Measurements from ENCODE around the gene DBI. TPM values are rescaled to one million over a fixed set of nuclear protein-coding genes. Genes with fewer than 3 reads are reported as not detected.

The DBI gene
- total and polyA plus RNA-seq, 7 donors = 50.6 to 264 (median 88.7) TPM

- WGBS, 3 donors = 90 to 95% (median 93%) methylated on average over 3 of the region's 3 CpGs
- Histone ChIP-seq H3K36me3 (ENCODE audit: insufficient read depth in 1 of 2, low read depth in 1 of 2) (peaks cover 0 to 6% of the 10 kb centered on the region in 2 donors), H3K27me3 (ENCODE audit: insufficient read depth in 3 of 3, low read length in 2 of 3) (no peaks in the 10 kb centered on the region), H3K4me1 (no peaks in the 10 kb centered on the region), H3K9me3 (no peaks in the 10 kb centered on the region), H3K27ac (no peak overlapping the region), H3K4me3 (no peak overlapping the region)
- DNase-seq = no peak
- intact Hi-C loops (cut with DNase I) = no loop called here
- no peak for ATAC-seq
- TF ChIP-seq CTCF (IDR thresholded peaks at IDR 0.05) = no peak
These were observed 33.4 kb upstream of the DBI start for GRCh38 chr2:119333360-119333759.

GRCh38 chr2:119333833-119334232 is 32.9 kb upstream of the DBI start:
- WGBS, 3 donors = 94 to 100% (median 99%) methylated on average over 2 of the region's 2 CpGs
- Histone ChIP-seq H3K27ac (no peak overlapping the region), H3K36me3 (ENCODE audit: insufficient read depth in 1 of 2, low read depth in 1 of 2) (peaks cover 0 to 10% of the 10 kb centered on the region in 2 donors), H3K4me3 (no peak overlapping the region), H3K9me3 (no peaks in the 10 kb centered on the region), H3K4me1 (no peaks in the 10 kb centered on the region), H3K27me3 (ENCODE audit: insufficient read depth in 3 of 3, low read length in 2 of 3) (no peaks in the 10 kb centered on the region)
- DNase-seq = no peak
- no peak for ATAC-seq
- intact Hi-C loops (cut with DNase I) = no loop called here
- no peak for TF ChIP-seq CTCF (IDR thresholded peaks at IDR 0.05)

GRCh38 chr2:119337749-119338148 is 29.0 kb upstream of the DBI start:
- no peak for TF ChIP-seq CTCF (IDR thresholded peaks at IDR 0.05)
- peaks cover 0 to 18% of the 10 kb centered on the region in 2 donors for H3K36me3 ChIP-seq (ENCODE audit: insufficient read depth in 1 of 2, low read depth in 1 of 2)
- 88 to 93% (median 92%) methylated on average over 2 of the region's 2 CpGs for WGBS, 3 donors

GRCh38 chr2:119338272-119338671 is 28.5 kb upstream of the DBI start:
- no peak overlapping the region for H3K27ac ChIP-seq
- DNase-seq (no peak), ATAC-seq (no peak)
- no peak overlapping the region for H3K4me3 ChIP-seq
- H3K36me3 ChIP-seq (ENCODE audit: insufficient read depth in 1 of 2, low read depth in 1 of 2) = peaks cover 0 to 18% of the 10 kb centered on the region in 2 donors
- no peak for TF ChIP-seq CTCF (IDR thresholded peaks at IDR 0.05)
- no peaks in the 10 kb centered on the region for H3K4me1 ChIP-seq
- no peaks in the 10 kb centered on the region for H3K9me3 ChIP-seq
- H3K27me3 ChIP-seq (ENCODE audit: insufficient read depth in 3 of 3, low read length in 2 of 3) = no peaks in the 10 kb centered on the region
- intact Hi-C loops (cut with DNase I) = no loop called here
- 93 to 97% (median 95%) methylated on average over 2 of the region's 2 CpGs for WGBS, 3 donors

More at GRCh38 chr2:119337749-119338148, 29.0 kb upstream of the DBI start:
- no peaks in the 10 kb centered on the region for H3K27me3 ChIP-seq (ENCODE audit: insufficient read depth in 3 of 3, low read length in 2 of 3)
- no peak overlapping the region for H3K27ac ChIP-seq
- no peak overlapping the region for H3K4me3 ChIP-seq
- DNase-seq (no peak), ATAC-seq (no peak)
- intact Hi-C loops (cut with DNase I) = no loop called here
- H3K9me3 ChIP-seq = no peaks in the 10 kb centered on the region
- H3K4me1 ChIP-seq = no peaks in the 10 kb centered on the region

GRCh38 chr2:119338826-119339561 is 27.8 kb upstream of the DBI start:
- peaks cover 0 to 18% of the 10 kb centered on the region in 2 donors for H3K36me3 ChIP-seq (ENCODE audit: insufficient read depth in 1 of 2, low read depth in 1 of 2)
- H3K9me3 ChIP-seq = no peaks in the 10 kb centered on the region
- no peaks in the 10 kb centered on the region for H3K4me1 ChIP-seq
- no peak overlapping the region for H3K4me3 ChIP-seq
- TF ChIP-seq CTCF (IDR thresholded peaks at IDR 0.05) = no peak
- ATAC-seq = no peak
- no peak overlapping the region for H3K27ac ChIP-seq
- H3K27me3 ChIP-seq (ENCODE audit: insufficient read depth in 3 of 3, low read length in 2 of 3) = no peaks in the 10 kb centered on the region
- no peak for DNase-seq
- intact Hi-C loops (cut with DNase I) = no loop called here
- WGBS, 3 donors = 72 to 84% (median 81%) methylated on average over 6 of the region's 6 CpGs
